ENCODE data around the gene SNTG2.

- no peak for TF ChIP-seq CTCF (conservative IDR thresholded peaks at IDR 0.05; ENCODE audit: low read length)
- no peak for TF ChIP-seq EZH2phosphoT487 (IDR thresholded peaks at IDR 0.05; ENCODE audit: borderline replicate concordance)
Observed at GRCh38 chr2:989781-990467, 39.3 kb downstream of the SNTG2 start.
